Sciatic nerve (tissue), 1 donor: ENCODE data around the gene SNAP91. TPM values are rescaled to one million over a fixed set of nuclear protein-coding genes. Genes with fewer than 3 reads are reported as not detected.

Experiments used
- total RNA-seq: library from RNA; stranded (reverse); fragmentation: NEBNext Ultra II Directional; extraction: Animal tissue kit (Norgen Biotek cat#: 25700); gene quantifications from one replicate; pipeline ENCODE4 v1.2.1, GENCODE V29; 2021
- donor health status: DM: no; HTN: no; CAD: no.

SNAP91 gene
- total RNA-seq, 1 donor from 2014 or later: 2.7 TPM

Other genes starting within 250 kb of the SNAP91 start
- gene PRSS35, start 196.6 kb downstream of the SNAP91 start, total RNA-seq: 3.2 TPM
- gene RIPPLY2, start 144.3 kb upstream of the SNAP91 start, total RNA-seq: 0.80 TPM
- 18.1 TPM for gene CYB5R4, start 150.6 kb upstream of the SNAP91 start, total RNA-seq